Activated CD8-positive, alpha-beta memory T cell treated with anti-CD3 and anti-CD28 coated beads, Interleukin-2, amount 10 ng/mL, durations not matched to agents 7 days and 5 days (primary cell): ENCODE data around the gene ZNF593. TPM values are rescaled to one million over a fixed set of nuclear protein-coding genes. Genes with fewer than 3 reads are reported as not detected.

ENCODE experiments used
- ATAC-seq: fragments of 150-1000 bp; cut with Tn5 transposase; one replicate; pipeline ENCODE4 v1.10.0; 2021; ENCODE audit warnings: moderate library complexity
- CTCF ChIA-PET: fragments of 350-600 bp; sonication (Branson Sonifier 250); formaldehyde crosslinking; loops from one replicate; lab custom pipeline; 2021; ENCODE audit warnings: antibody characterized with exemption; lab: Charles Lee
- DNase-seq: peaks from one replicate; pipeline ENCODE4 v3.0.0-alpha.2; 2020
- H3K27ac Mint-ChIP-seq: one replicate; pipeline ENCODE4 v1.8.0; 2021; ENCODE audit warnings: mild to moderate bottlenecking, mixed read lengths
- H3K27me3 Mint-ChIP-seq: one replicate; pipeline ENCODE4 v1.8.0; 2021; ENCODE audit warnings: mixed read lengths
- H3K36me3 Mint-ChIP-seq: one replicate; pipeline ENCODE4 v1.8.0; 2021; ENCODE audit warnings: mild to moderate bottlenecking, mixed read lengths
- H3K4me1 Mint-ChIP-seq: one replicate; pipeline ENCODE4 v1.8.0; 2021; ENCODE audit warnings: mixed read lengths
- H3K4me3 Mint-ChIP-seq: one replicate; pipeline ENCODE4 v1.8.0; 2021; ENCODE audit warnings: mild to moderate bottlenecking, moderate library complexity, mixed read lengths
- H3K9me3 Mint-ChIP-seq: one replicate; pipeline ENCODE4 v1.8.0; 2022; ENCODE audit warnings: low read depth, mixed read lengths
- total RNA-seq, 2 experiments: library from RNA; stranded (reverse); gene quantifications; one replicate each; pipeline ENCODE4 v1.2.3, GENCODE V29; 2021

ZNF593 gene
- total RNA-seq, 2 experiments from 2014 or later: 40.1 to 48.1 TPM

DNA sequence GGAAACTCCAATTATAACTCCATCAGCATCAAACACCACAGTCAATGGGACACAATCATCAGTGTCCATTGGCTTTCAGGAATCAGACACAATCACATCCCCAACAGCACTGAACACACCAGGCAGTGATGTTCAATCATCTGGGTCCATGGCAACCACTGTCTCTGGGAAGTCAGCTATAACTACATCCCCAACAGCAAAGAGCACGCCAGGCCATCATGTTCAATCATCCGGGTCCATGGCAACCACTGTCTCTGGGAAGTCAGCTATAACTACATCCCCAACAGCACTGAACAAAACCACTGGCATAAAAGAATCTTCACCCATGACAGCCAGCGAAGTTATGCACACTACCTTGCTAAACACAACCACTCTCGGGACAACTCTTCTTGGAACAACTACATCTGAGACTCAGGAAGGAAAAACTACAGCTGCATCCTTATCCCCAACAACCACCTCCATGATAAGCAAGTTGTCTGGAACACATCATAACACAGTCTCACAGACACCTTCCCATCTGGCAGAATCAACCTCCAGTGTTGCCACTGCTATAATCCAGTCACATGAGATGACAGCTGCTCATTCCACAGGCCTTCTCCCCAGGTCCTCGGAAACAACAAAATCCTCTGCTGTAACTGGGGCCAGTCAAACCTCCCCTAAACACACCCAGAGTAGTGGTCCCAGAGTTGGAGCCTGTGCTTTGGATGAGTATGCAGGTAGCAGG is 40.6 kb downstream of the ZNF593 start:
- Mint-ChIP-seq H3K4me1 (no peaks in the 10 kb centered on the region), H3K36me3 (no peaks in the 10 kb centered on the region), H3K4me3 (no peak overlapping the region), H3K27ac (no peak overlapping the region), H3K9me3 (no peaks in the 10 kb centered on the region), H3K27me3 (peaks cover 2% of the 10 kb centered on the region)
- ATAC-seq (no peak), DNase-seq (no peak)
- CTCF ChIA-PET: interaction anchor here (0.8 to 2.5 kb wide), 4 partner anchors 23 to 205 kb away, joined by 3 to 13 read pairs (median 3); partner anchors contain the start of gene CEP85

DNA sequence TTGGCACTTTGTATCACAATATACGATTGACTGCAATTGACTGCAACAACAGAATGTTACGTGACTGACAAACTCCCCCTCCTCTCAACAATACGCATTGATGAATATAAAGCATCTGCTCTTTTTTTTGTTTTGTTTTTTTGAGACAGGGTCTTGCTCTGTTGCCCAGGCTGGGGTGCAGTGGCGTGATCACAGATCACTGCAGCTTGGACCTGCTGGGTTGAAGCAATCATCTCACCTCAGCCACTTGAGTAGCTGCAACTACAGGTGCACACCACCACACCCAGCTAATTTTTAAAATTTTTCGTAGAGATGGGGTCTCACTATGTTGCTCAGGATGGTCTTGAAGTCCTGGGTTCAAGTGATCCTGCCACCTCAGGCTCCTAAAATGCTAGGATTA is 43.0 kb downstream of the ZNF593 start:
- DNase-seq: no peak
- Mint-ChIP-seq H3K9me3 (no peaks in the 10 kb centered on the region), H3K36me3 (no peaks in the 10 kb centered on the region), H3K4me3 (no peak overlapping the region), H3K27me3 (peaks cover 2% of the 10 kb centered on the region), H3K4me1 (no peaks in the 10 kb centered on the region), H3K27ac (no peak overlapping the region)
- ATAC-seq: no peak
- CTCF ChIA-PET: interaction anchor here (1.2 to 2.4 kb wide), 3 partner anchors 21 to 204 kb away, joined by 3 to 9 read pairs (median 3); partner anchors contain the start of gene CEP85

DNA sequence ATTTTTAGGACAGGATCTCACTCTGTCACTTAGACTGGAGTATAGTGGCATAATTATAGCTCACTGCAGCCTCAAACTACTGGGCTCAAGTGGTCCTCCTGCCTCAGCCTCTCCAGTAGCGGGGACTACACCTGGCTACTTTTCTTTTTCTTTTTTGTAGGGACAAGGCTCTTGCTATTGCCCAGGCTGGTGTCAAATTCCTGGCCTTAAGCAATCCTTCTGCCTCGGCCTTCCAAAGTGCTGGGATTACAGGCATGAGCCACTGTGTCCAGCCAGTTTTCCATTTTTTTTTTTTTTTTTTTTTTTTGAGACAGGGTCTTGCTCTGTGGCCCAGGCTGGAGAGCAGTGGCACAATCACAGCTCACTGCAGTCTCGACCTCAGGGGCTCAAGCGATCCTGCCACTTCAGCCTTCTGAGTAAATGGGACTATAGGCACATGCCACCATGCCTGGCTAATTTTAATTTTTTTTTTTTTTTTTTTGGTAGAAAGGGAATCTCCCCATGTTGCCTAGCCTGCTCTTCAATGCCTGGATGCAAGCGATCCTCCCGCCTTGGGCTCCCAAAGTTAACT is 43.7 kb downstream of the ZNF593 start:
- Mint-ChIP-seq H3K27ac (no peak overlapping the region), H3K4me3 (no peak overlapping the region), H3K27me3 (peaks cover 2% of the 10 kb centered on the region), H3K36me3 (no peaks in the 10 kb centered on the region), H3K4me1 (no peaks in the 10 kb centered on the region), H3K9me3 (no peaks in the 10 kb centered on the region)
- CTCF ChIA-PET: interaction anchor here (1.2 to 2.4 kb wide), 3 partner anchors 20 to 204 kb away, joined by 3 to 9 read pairs (median 3); partner anchors contain the start of gene CEP85
- ATAC-seq: no peak
- no peak for DNase-seq

DNA sequence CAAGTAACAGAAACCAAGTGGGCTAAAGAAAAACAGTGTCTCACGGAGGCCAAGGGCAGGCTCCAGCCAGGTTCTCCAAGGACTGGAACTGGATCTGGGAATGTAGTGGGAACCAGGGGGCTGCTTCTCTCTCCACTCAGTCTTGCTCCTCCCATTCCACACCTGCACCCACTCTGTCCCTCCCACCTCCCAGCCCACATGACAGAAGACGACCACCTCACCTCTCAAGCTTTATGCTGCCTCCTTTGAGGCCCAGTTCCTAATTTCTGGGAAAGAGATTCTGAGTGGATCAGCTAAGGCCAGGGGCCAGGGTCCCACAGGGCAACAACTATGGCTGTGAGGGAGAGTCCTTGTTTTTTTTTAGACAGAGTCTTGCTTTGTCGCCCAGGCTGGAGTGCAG is 45.5 kb downstream of the ZNF593 start:
- DNase-seq (no peak), ATAC-seq (no peak)
- Mint-ChIP-seq H3K27ac (no peak overlapping the region), H3K36me3 (no peaks in the 10 kb centered on the region), H3K9me3 (no peaks in the 10 kb centered on the region), H3K27me3 (no peaks in the 10 kb centered on the region), H3K4me3 (no peak overlapping the region), H3K4me1 (no peaks in the 10 kb centered on the region)
- CTCF ChIA-PET: interaction anchor here (0.7 to 1.6 kb wide), 3 partner anchors 18 to 972 kb away, joined by 3 to 9 read pairs (median 4); partner anchors contain the start of genes CEP85 and ZNF593

DNA sequence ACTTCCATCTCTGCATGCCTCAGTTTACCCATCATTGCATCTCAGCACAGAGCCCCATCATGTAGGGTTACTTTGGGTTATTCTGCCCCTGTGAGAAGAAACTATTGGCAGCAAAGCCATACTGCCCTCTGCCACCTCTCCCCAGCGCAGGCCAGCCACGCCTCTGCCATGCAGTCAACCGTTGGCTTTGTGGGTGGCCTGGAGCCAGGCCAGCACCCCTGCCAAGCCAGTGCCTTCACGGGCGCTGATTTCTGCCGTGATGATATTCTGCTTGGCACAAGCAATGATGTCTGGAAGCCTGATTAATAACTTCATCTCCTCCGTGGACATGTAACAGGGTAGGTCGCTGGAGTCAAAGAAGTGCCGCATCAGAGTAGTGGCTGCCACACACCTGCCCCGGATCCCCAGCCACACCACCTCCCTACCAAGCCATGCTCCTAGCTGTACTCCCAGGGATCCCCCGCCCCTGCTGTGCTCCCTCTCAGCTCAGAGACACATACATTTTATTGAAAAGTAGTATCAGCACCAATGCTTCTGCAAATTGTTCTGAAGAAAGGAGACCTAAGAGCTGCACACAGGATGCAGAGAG is 49.3 kb downstream of the ZNF593 start:
- no peak for ATAC-seq
- Mint-ChIP-seq H3K4me3 (no peak overlapping the region), H3K27ac (no peak overlapping the region), H3K4me1 (no peaks in the 10 kb centered on the region), H3K9me3 (no peaks in the 10 kb centered on the region), H3K36me3 (no peaks in the 10 kb centered on the region), H3K27me3 (peaks cover 11% of the 10 kb centered on the region)
- DNase-seq: no peak
- CTCF ChIA-PET: interaction anchor here (1.7 to 3.3 kb wide), 2 partner anchors 15 to 49 kb away, joined by 3 to 18 read pairs; partner anchors contain the start of genes CEP85 and ZNF593

Other genes with a start within 250 kb of the ZNF593 start
- 1 to 10 TPM; 9.0 to 9.2 TPM for gene PAFAH2, start 171.8 kb upstream of the ZNF593 start, total RNA-seq
- gene EXTL1, start 148.1 kb upstream of the ZNF593 start, total RNA-seq: not detected
- gene SLC30A2, start 123.8 kb upstream of the ZNF593 start, total RNA-seq: not detected
- not detected for gene TRIM63, start 102.3 kb upstream of the ZNF593 start, total RNA-seq
- 10 to 100 TPM; 18.3 to 20.2 TPM for gene PDIK1L, start 58.1 kb upstream of the ZNF593 start, total RNA-seq
- not detected for gene FAM110D, start 10.8 kb upstream of the ZNF593 start, total RNA-seq
- gene C1orf232, start 945 bp upstream of the ZNF593 start, total RNA-seq: not detected
- gene ZNF593OS, start 1.9 kb downstream of the ZNF593 start, total RNA-seq: not detected
- gene CNKSR1, start 7.6 kb downstream of the ZNF593 start, total RNA-seq: 1 to 10 TPM; 1.4 to 1.5 TPM
- under 1 TPM in 1 of 2 experiments, not detected in 1; 0.15 TPM for gene CATSPER4, start 20.7 kb downstream of the ZNF593 start, total RNA-seq
- gene CEP85, start 64.3 kb downstream of the ZNF593 start, total RNA-seq: 10 to 100 TPM; 42.0 to 56.3 TPM
- gene SH3BGRL3, start 110.2 kb downstream of the ZNF593 start, total RNA-seq: 100 to 1,000 TPM; 562 to 632 TPM
- gene UBXN11, start 136.7 kb downstream of the ZNF593 start, total RNA-seq: 10 to 100 TPM; 27.7 to 39.3 TPM
- 100 to 1,000 TPM; 951 to 971 TPM for gene CD52, start 148.1 kb downstream of the ZNF593 start, total RNA-seq
- gene CRYBG2, start 184.2 kb downstream of the ZNF593 start, total RNA-seq: 1 to 10 TPM; 5.7 to 8.6 TPM
- 10 to 100 TPM in 1 of 2 experiments, 1 to 10 TPM in 1; 7.0 to 26.3 TPM for gene ZNF683, start 202.8 kb downstream of the ZNF593 start, total RNA-seq
- gene LIN28A, start 240.9 kb downstream of the ZNF593 start, total RNA-seq: not detected